Ectodermal cell (in vitro differentiated cells): Measurements from ENCODE around the gene CCDC149.

Experiments
- H3K27ac ChIP-seq: 2 replicates; pipeline ENCODE4 v1.7.0; 2013; ENCODE audit warnings: mild to moderate bottlenecking, low read depth, low read length; ENCODE audit not compliant: insufficient read depth, poor library complexity, severe bottlenecking
- H3K27me3 ChIP-seq: 2 replicates; pipeline ENCODE4 v1.7.0; 2013; ENCODE audit warnings: mild to moderate bottlenecking, low read length; ENCODE audit not compliant: insufficient read depth, control insufficient read depth, poor library complexity, severe bottlenecking
- H3K36me3 ChIP-seq: one replicate; pipeline ENCODE4 v1.7.0; 2013; ENCODE audit warnings: low read length; ENCODE audit not compliant: control insufficient read depth, insufficient read depth
- H3K4me1 ChIP-seq: one replicate; pipeline ENCODE4 v1.7.0; 2013; ENCODE audit warnings: low read length; ENCODE audit not compliant: control insufficient read depth, insufficient read depth
- H3K4me3 ChIP-seq: 2 replicates; pipeline ENCODE4 v1.7.0; 2013; ENCODE audit warnings: low read depth, low read length, control low read depth; ENCODE audit not compliant: insufficient read depth
- H3K9me3 ChIP-seq: 2 replicates; pipeline ENCODE4 v1.7.0; 2013; ENCODE audit warnings: mild to moderate bottlenecking, low read length, moderate library complexity; ENCODE audit not compliant: control insufficient read depth
- WGBS, 2 experiments: methylation state at CpG; one replicate each; pipeline ENCODE4 v1.1.7; 2013; ENCODE audit warnings: missing lambda C conversion rate in 2 of 2; 5-methylcytosine and 5-hydroxymethylcytosine counted together

CCDC149 gene

GRCh38 chr4:24867251-24867650 is 45.6 kb downstream of the CCDC149 start:
- Histone ChIP-seq H3K27ac (no peak overlapping the region), H3K36me3 (no peaks in the 10 kb centered on the region), H3K9me3 (no peaks in the 10 kb centered on the region), H3K27me3 (no peaks in the 10 kb centered on the region), H3K4me1 (no peaks in the 10 kb centered on the region), H3K4me3 (no peak overlapping the region)
- 88 to 94% methylated on average over 1 of the region's 1 CpG for WGBS, 2 experiments

GRCh38 chr4:24865401-24865800 is 47.4 kb downstream of the CCDC149 start:
- Histone ChIP-seq H3K27ac (no peak overlapping the region), H3K4me1 (no peaks in the 10 kb centered on the region), H3K27me3 (no peaks in the 10 kb centered on the region), H3K36me3 (no peaks in the 10 kb centered on the region), H3K4me3 (no peak overlapping the region), H3K9me3 (no peaks in the 10 kb centered on the region)
- WGBS, 2 experiments = 96 to 97% methylated on average over 4 of the region's 4 CpGs

- no peaks in the 10 kb centered on the region for H3K36me3 ChIP-seq
- H3K27ac ChIP-seq = no peak overlapping the region
- no peaks in the 10 kb centered on the region for H3K27me3 ChIP-seq
- H3K4me1 ChIP-seq = no peaks in the 10 kb centered on the region
- no peaks in the 10 kb centered on the region for H3K9me3 ChIP-seq
- 93 to 96% methylated on average over 5 to 6 of the region's 8 CpGs for WGBS, 2 experiments
- no peak overlapping the region for H3K4me3 ChIP-seq
These were observed 49.0 kb downstream of the CCDC149 start for GRCh38 chr4:24863799-24864198.

- H3K27me3 ChIP-seq = no peaks in the 10 kb centered on the region
- WGBS, 2 experiments = 93 to 98% methylated on average over 8 of the region's 8 CpGs
- H3K36me3 ChIP-seq = no peaks in the 10 kb centered on the region
- H3K4me3 ChIP-seq = no peak overlapping the region
- H3K27ac ChIP-seq = no peak overlapping the region
- H3K4me1 ChIP-seq = no peaks in the 10 kb centered on the region
- H3K9me3 ChIP-seq = no peaks in the 10 kb centered on the region
These were observed 50.6 kb downstream of the CCDC149 start for GRCh38 chr4:24862073-24862751.

GRCh38 chr4:24858550-24858949 is 54.3 kb downstream of the CCDC149 start:
- Histone ChIP-seq H3K9me3 (no peaks in the 10 kb centered on the region), H3K36me3 (no peaks in the 10 kb centered on the region), H3K4me3 (no peak overlapping the region), H3K27ac (no peak overlapping the region), H3K4me1 (no peaks in the 10 kb centered on the region), H3K27me3 (no peaks in the 10 kb centered on the region)
- 79 to 87% methylated on average over 4 of the region's 4 CpGs for WGBS, 2 experiments

- no peaks in the 10 kb centered on the region for H3K27me3 ChIP-seq
- H3K4me3 ChIP-seq = no peak overlapping the region
- no peaks in the 10 kb centered on the region for H3K36me3 ChIP-seq
- no peaks in the 10 kb centered on the region for H3K4me1 ChIP-seq
- WGBS, 2 experiments = 91 to 94% methylated on average over 3 of the region's 3 CpGs
- H3K9me3 ChIP-seq = no peaks in the 10 kb centered on the region
- H3K27ac ChIP-seq = no peak overlapping the region
These were observed 54.8 kb downstream of the CCDC149 start for GRCh38 chr4:24858026-24858425.

- no peaks in the 10 kb centered on the region for H3K4me1 ChIP-seq
These were observed 56.3 kb downstream of the CCDC149 start for GRCh38 chr4:24856586-24856985.

GRCh38 chr4:24855741-24856140 is 57.1 kb downstream of the CCDC149 start:
- H3K4me3 ChIP-seq = no peak overlapping the region
- no peak overlapping the region for H3K27ac ChIP-seq
- H3K4me1 ChIP-seq = no peaks in the 10 kb centered on the region
- no peaks in the 10 kb centered on the region for H3K36me3 ChIP-seq
- H3K9me3 ChIP-seq = no peaks in the 10 kb centered on the region
- no peaks in the 10 kb centered on the region for H3K27me3 ChIP-seq
- 87 to 95% methylated on average over 2 of the region's 2 CpGs for WGBS, 2 experiments

More at GRCh38 chr4:24856586-24856985, 56.3 kb downstream of the CCDC149 start:
- Histone ChIP-seq H3K36me3 (no peaks in the 10 kb centered on the region), H3K9me3 (no peaks in the 10 kb centered on the region), H3K27ac (no peak overlapping the region), H3K27me3 (no peaks in the 10 kb centered on the region), H3K4me3 (no peak overlapping the region)
- WGBS, 2 experiments = 79 to 81% methylated on average over 9 of the region's 9 CpGs

- Histone ChIP-seq H3K27me3 (no peaks in the 10 kb centered on the region), H3K4me1 (no peaks in the 10 kb centered on the region), H3K27ac (no peak overlapping the region), H3K36me3 (no peaks in the 10 kb centered on the region), H3K4me3 (no peak overlapping the region), H3K9me3 (no peaks in the 10 kb centered on the region)
- 84 to 96% methylated on average over 4 to 5 of the region's 5 CpGs for WGBS, 2 experiments
These were observed 59.7 kb downstream of the CCDC149 start for GRCh38 chr4:24853142-24853541.

GRCh38 chr4:24850674-24851073 is 62.2 kb downstream of the CCDC149 start:
- Histone ChIP-seq H3K27ac (no peak overlapping the region), H3K36me3 (no peaks in the 10 kb centered on the region), H3K4me3 (no peak overlapping the region), H3K4me1 (no peaks in the 10 kb centered on the region), H3K9me3 (no peaks in the 10 kb centered on the region), H3K27me3 (no peaks in the 10 kb centered on the region)
- WGBS, 2 experiments = 90 to 100% methylated on average over 1 of the region's 1 CpG

- Histone ChIP-seq H3K4me1 (no peaks in the 10 kb centered on the region), H3K36me3 (no peaks in the 10 kb centered on the region), H3K4me3 (no peak overlapping the region), H3K27ac (no peak overlapping the region), H3K27me3 (no peaks in the 10 kb centered on the region), H3K9me3 (no peaks in the 10 kb centered on the region)
- WGBS, 2 experiments = 90 to 92% methylated on average over 2 of the region's 2 CpGs
These were observed 63.1 kb downstream of the CCDC149 start for GRCh38 chr4:24849756-24850155.
